Skeletal muscle satellite cell (primary cell): Measurements from ENCODE around the gene C14orf132.

ENCODE experiments used
- H3K27me3 ChIP-seq: 2 replicates; pipeline ENCODE4 v1.7.0; 2013; ENCODE audit warnings: low read length; ENCODE audit not compliant: control insufficient read depth, insufficient read depth
- H3K36me3 ChIP-seq: 2 replicates; pipeline ENCODE4 v1.7.0; 2013; ENCODE audit warnings: mild to moderate bottlenecking, control low read depth, low read length; ENCODE audit not compliant: insufficient read depth
- H3K4me1 ChIP-seq: 2 replicates; pipeline ENCODE4 v1.7.0; 2013; ENCODE audit warnings: low read length; ENCODE audit not compliant: control insufficient read depth, insufficient read depth
- H3K4me2 ChIP-seq: 2 replicates; pipeline ENCODE4 v1.7.0; 2013; ENCODE audit warnings: mild to moderate bottlenecking, low read length
- H3K4me3 ChIP-seq: 2 replicates; pipeline ENCODE4 v1.7.0; 2013; ENCODE audit warnings: low read length
- H3K9ac ChIP-seq: 2 replicates; pipeline ENCODE4 v1.7.0; 2013; ENCODE audit warnings: mild to moderate bottlenecking, low read depth, low read length, moderate library complexity
- H3K9me3 ChIP-seq: replicated peaks from 2 replicates; pipeline ENCODE4 v1.7.0; 2013; ENCODE audit warnings: mild to moderate bottlenecking, control low read depth, low read length

The C14orf132 gene

GRCh38 chr14:96118391-96118790 lies 79.2 kb downstream of the C14orf132 start:
- H3K27me3 ChIP-seq = no peaks in the 10 kb centered on the region
- no peak overlapping the region for H3K4me3 ChIP-seq
- no peaks in the 10 kb centered on the region for H3K36me3 ChIP-seq
- peaks cover 4% of the 10 kb centered on the region for H3K9me3 ChIP-seq
- H3K4me1 ChIP-seq = peaks cover 5% of the 10 kb centered on the region
- H3K4me2 ChIP-seq = no peak overlapping the region
- no peak overlapping the region for H3K9ac ChIP-seq

- Histone ChIP-seq H3K36me3 (no peaks in the 10 kb centered on the region), H3K9me3 (no peaks in the 10 kb centered on the region), H3K27me3 (no peaks in the 10 kb centered on the region), H3K9ac (no peak overlapping the region), H3K4me1 (peaks cover 5% of the 10 kb centered on the region), H3K4me2 (no peak overlapping the region), H3K4me3 (no peak overlapping the region)
Observed at GRCh38 chr14:96119947-96120346, 80.8 kb downstream of the C14orf132 start.

- H3K9ac ChIP-seq = no peak overlapping the region
Observed at GRCh38 chr14:96120392-96120791, 81.2 kb downstream of the C14orf132 start.

GRCh38 chr14:96120941-96121340 lies 81.8 kb downstream of the C14orf132 start:
- Histone ChIP-seq H3K4me1 (peaks cover 5% of the 10 kb centered on the region), H3K9me3 (no peaks in the 10 kb centered on the region), H3K27me3 (peaks cover 4% of the 10 kb centered on the region), H3K9ac (no peak overlapping the region), H3K36me3 (no peaks in the 10 kb centered on the region), H3K4me3 (no peak overlapping the region), H3K4me2 (no peak overlapping the region)

More at GRCh38 chr14:96120392-96120791, 81.2 kb downstream of the C14orf132 start:
- Histone ChIP-seq H3K27me3 (peaks cover 3% of the 10 kb centered on the region), H3K4me1 (peaks cover 5% of the 10 kb centered on the region), H3K36me3 (no peaks in the 10 kb centered on the region), H3K9me3 (no peaks in the 10 kb centered on the region), H3K4me2 (no peak overlapping the region), H3K4me3 (no peak overlapping the region)

- Histone ChIP-seq H3K9ac (no peak overlapping the region), H3K4me1 (peaks cover 5% of the 10 kb centered on the region), H3K4me3 (no peak overlapping the region)
Observed at GRCh38 chr14:96121660-96122395, 82.7 kb downstream of the C14orf132 start.

GRCh38 chr14:96122496-96122895 lies 83.3 kb downstream of the C14orf132 start:
- H3K36me3 ChIP-seq = no peaks in the 10 kb centered on the region
- H3K9ac ChIP-seq = no peak overlapping the region
- peak overlapping the region; percentile 5 for H3K4me2 ChIP-seq
- H3K27me3 ChIP-seq = peaks cover 10% of the 10 kb centered on the region
- no peak overlapping the region for H3K4me3 ChIP-seq
- no peaks in the 10 kb centered on the region for H3K9me3 ChIP-seq
- peaks cover 5% of the 10 kb centered on the region for H3K4me1 ChIP-seq

More at GRCh38 chr14:96121660-96122395, 82.7 kb downstream of the C14orf132 start:
- Histone ChIP-seq H3K4me2 (peak overlapping the region; percentile 5), H3K9me3 (no peaks in the 10 kb centered on the region), H3K36me3 (no peaks in the 10 kb centered on the region), H3K27me3 (peaks cover 4% of the 10 kb centered on the region)

GRCh38 chr14:96125536-96125935 lies 86.4 kb downstream of the C14orf132 start:
- no peak overlapping the region for H3K4me2 ChIP-seq
- no peaks in the 10 kb centered on the region for H3K9me3 ChIP-seq
- H3K4me1 ChIP-seq = peaks cover 5% of the 10 kb centered on the region
- no peak overlapping the region for H3K4me3 ChIP-seq
- no peak overlapping the region for H3K9ac ChIP-seq
- H3K27me3 ChIP-seq = peaks cover 16% of the 10 kb centered on the region
- no peaks in the 10 kb centered on the region for H3K36me3 ChIP-seq

GRCh38 chr14:96126339-96126782 lies 87.2 kb downstream of the C14orf132 start:
- Histone ChIP-seq H3K4me2 (no peak overlapping the region), H3K27me3 (peaks cover 16% of the 10 kb centered on the region), H3K9me3 (no peaks in the 10 kb centered on the region), H3K4me1 (peaks cover 5% of the 10 kb centered on the region), H3K9ac (no peak overlapping the region), H3K36me3 (no peaks in the 10 kb centered on the region), H3K4me3 (no peak overlapping the region)

- H3K36me3 ChIP-seq = no peaks in the 10 kb centered on the region
- no peaks in the 10 kb centered on the region for H3K9me3 ChIP-seq
- H3K4me2 ChIP-seq = no peak overlapping the region
- H3K27me3 ChIP-seq = peaks cover 19% of the 10 kb centered on the region
- H3K9ac ChIP-seq = no peak overlapping the region
- peaks cover 5% of the 10 kb centered on the region for H3K4me1 ChIP-seq
- no peak overlapping the region for H3K4me3 ChIP-seq
Observed at GRCh38 chr14:96126783-96127271, 87.7 kb downstream of the C14orf132 start.

GRCh38 chr14:96129128-96129736 lies 90.1 kb downstream of the C14orf132 start:
- H3K4me1 ChIP-seq = no peaks in the 10 kb centered on the region

GRCh38 chr14:96130391-96130790 lies 91.2 kb downstream of the C14orf132 start:
- Histone ChIP-seq H3K36me3 (no peaks in the 10 kb centered on the region), H3K4me3 (no peak overlapping the region), H3K9me3 (no peaks in the 10 kb centered on the region), H3K27me3 (peaks cover 32% of the 10 kb centered on the region), H3K4me1 (no peaks in the 10 kb centered on the region), H3K9ac (no peak overlapping the region), H3K4me2 (no peak overlapping the region)

More at GRCh38 chr14:96129128-96129736, 90.1 kb downstream of the C14orf132 start:
- no peak overlapping the region for H3K4me3 ChIP-seq
- H3K9me3 ChIP-seq = no peaks in the 10 kb centered on the region
- H3K9ac ChIP-seq = no peak overlapping the region
- peaks cover 35% of the 10 kb centered on the region for H3K27me3 ChIP-seq
- no peaks in the 10 kb centered on the region for H3K36me3 ChIP-seq
- no peak overlapping the region for H3K4me2 ChIP-seq
